HCT116 (cell line): ENCODE measurements around the gene ATP13A2. TPM values are rescaled to one million over a fixed set of nuclear protein-coding genes. Genes with fewer than 3 reads are reported as not detected.
"Not testable (repeated sequence)": the region's sequence is repeated elsewhere in the genome, so short reads cannot be mapped to it uniquely, and the experiment has no call there.

Source experiments
- ATAC-seq: fragments of 200-7000 bp; cut with Tn5 transposase; 2 replicates; pipeline ENCODE4 v1.9.1; 2020; ENCODE audit warnings: mild to moderate bottlenecking, moderate library complexity
- BruUV-seq: library from RNA; stranded (reverse); fragments of 400-500 nt; replicated peaks from 2 replicates; lab custom pipeline; 2021; lab: Mats Ljungman, UMichigan
- CTCF ChIA-PET: fragments of 300-600 bp; sonication (Branson Sonifier 250); formaldehyde crosslinking; loops from one replicate; lab custom pipeline; 2021; ENCODE audit warnings: antibody characterized with exemption; lab: Charles Lee
- POLR2A ChIA-PET: fragments of 300-600, 350-600 bp; sonication (Branson Sonifier 250); formaldehyde crosslinking; loops from one replicate; lab custom pipeline; 2021; ENCODE audit warnings: antibody characterized with exemption; lab: Charles Lee
- RAD21 ChIA-PET, 2 experiments: fragments of 300-600 bp; sonication (Branson Sonifier 250); formaldehyde crosslinking; loops; one replicate each; lab custom pipeline; 2023; ENCODE audit warnings: low total read pairs in 2 of 2; ENCODE audit not compliant: uncharacterized antibody in 2 of 2, unreplicated experiment in 2 of 2, low non-redundant PET in 1 of 2; lab: Charles Lee
- DNase-seq: peaks from one replicate; pipeline ENCODE4 v3.0.0-alpha.2; 2010; ENCODE audit warnings: low read depth, low spot score
- H2AFZ ChIP-seq: fragments of 200-600 bp; shearing (Covaris generic), sonication (generic); 2 replicates; pipeline ENCODE4 v1.6.1; 2017; ENCODE audit warnings: low read depth, mixed run types, mixed read lengths, antibody characterized with exemption, low read length; ENCODE audit not compliant: poor library complexity, severe bottlenecking
- H3K27ac ChIP-seq: 2 replicates; pipeline ENCODE4 v1.5.1; 2012; ENCODE audit warnings: low read depth, low read length
- H3K27me3 ChIP-seq: fragments of 200-600 bp; sonication (generic); 2 replicates; pipeline ENCODE4 v1.6.1; 2016; ENCODE audit warnings: mixed run types, low read length, mixed read lengths; ENCODE audit not compliant: insufficient read depth
- H3K36me3 ChIP-seq, 2 experiments: fragments of 200-500 bp in 1 of 2; fragments of 200-600 bp in 1 of 2; sonication (Bioruptor generic) in 1 of 2; sonication (generic) in 1 of 2; 2 replicates each; pipeline versions ENCODE4 v1.5.1 to v1.6.1; 2014 to 2016; ENCODE audit warnings: low read length in 2 of 2, inconsistent platforms in 1 of 2, mixed read lengths in 1 of 2, mixed run types in 1 of 2; ENCODE audit not compliant: insufficient read depth in 2 of 2, control insufficient read depth in 1 of 2
- H3K4me1 ChIP-seq, 2 experiments: fragments of 200-600 bp in 1 of 2; sonication (generic) in 1 of 2; 2 replicates each; pipeline versions ENCODE4 v1.5.1 to v1.6.1; 2012 to 2017; ENCODE audit warnings: low read length in 2 of 2, inconsistent platforms in 1 of 2, mild to moderate bottlenecking in 1 of 2, mixed read lengths in 1 of 2, mixed run types in 1 of 2, moderate library complexity in 1 of 2; ENCODE audit not compliant: insufficient read depth in 2 of 2, control insufficient read depth in 1 of 2
- H3K4me2 ChIP-seq: fragments of 200-600 bp; sonication (generic); 2 replicates; pipeline ENCODE4 v1.6.1; 2017; ENCODE audit warnings: mixed run types, low read length, mixed read lengths
- H3K4me3 ChIP-seq, 2 experiments: fragments of 200-600 bp in 1 of 2; sonication (generic) in 1 of 2; replicated peaks in 1 of 2; 2 replicates each; pipeline ENCODE4 v1.5.1; 2011 to 2016; ENCODE audit warnings: low read length in 2 of 2, control low read depth in 1 of 2, low read depth in 1 of 2, mild to moderate bottlenecking in 1 of 2, mixed read lengths in 1 of 2, mixed run types in 1 of 2
- H3K79me2 ChIP-seq: fragments of 200-600 bp; sonication (generic); 2 replicates; pipeline ENCODE4 v1.6.1; 2017; ENCODE audit warnings: mild to moderate bottlenecking, mixed run types, low read length, moderate library complexity, mixed read lengths; ENCODE audit not compliant: insufficient read depth
- H3K9ac ChIP-seq: fragments of 200-600 bp; sonication (generic); 2 replicates; pipeline ENCODE4 v1.6.1; 2016; ENCODE audit warnings: low read length, mixed read lengths
- H3K9me2 ChIP-seq: fragments of 200-600 bp; sonication (generic), shearing (Covaris generic); 2 replicates; pipeline ENCODE4 v1.6.1; 2017; ENCODE audit warnings: mixed run types, mild to moderate bottlenecking, moderate library complexity; ENCODE audit not compliant: insufficient read depth
- H3K9me3 ChIP-seq, 2 experiments: fragments of 200-500 bp in 1 of 2; fragments of 200-600 bp in 1 of 2; sonication (Bioruptor generic) in 1 of 2; sonication (generic) in 1 of 2; 2 replicates each; pipeline ENCODE4 v1.6.1; 2014 to 2017; ENCODE audit warnings: low read length in 2 of 2, mixed read lengths in 2 of 2, inconsistent platforms in 1 of 2, low read depth in 1 of 2, mild to moderate bottlenecking in 1 of 2, mixed run types in 1 of 2, moderate library complexity in 1 of 2; ENCODE audit not compliant: control insufficient read depth in 1 of 2, insufficient read depth in 1 of 2
- H4K20me1 ChIP-seq: fragments of 200-600 bp; sonication (generic), shearing (Covaris generic); 2 replicates; pipeline ENCODE4 v1.6.1; 2017; ENCODE audit warnings: mixed run types, mild to moderate bottlenecking, moderate library complexity; ENCODE audit not compliant: insufficient read depth
- CEBPB ChIP-seq: IDR thresholded peaks from 2 replicates; pipeline ENCODE4 v1.6.1; 2012; ENCODE audit warnings: low read depth
- CTCF ChIP-seq, 3 experiments: fragments of 200-600 bp in 1 of 3; sonication (generic) in 1 of 3; IDR thresholded peaks in 2 of 3; conservative IDR thresholded peaks in 1 of 3; 2 replicates each; pipeline ENCODE4 v1.5.1; 2012 to 2017; ENCODE audit warnings: low read depth in 2 of 3, low read length in 2 of 3, antibody characterized with exemption in 1 of 3, borderline replicate concordance in 1 of 3, control low read depth in 1 of 3, mild to moderate bottlenecking in 1 of 3, mixed read lengths in 1 of 3, mixed run types in 1 of 3, moderate library complexity in 1 of 3; ENCODE audit not compliant: insufficient read depth in 1 of 3
- MAX ChIP-seq: IDR thresholded peaks from 2 replicates; pipeline ENCODE4 v1.6.1; 2012
- POLR2AphosphoS5 ChIP-seq: IDR thresholded peaks from 2 replicates; pipeline ENCODE4 v1.6.1; 2011; ENCODE audit warnings: mild to moderate bottlenecking, low read depth, low read length, moderate library complexity
- RAD21 ChIP-seq: IDR thresholded peaks from 2 replicates; pipeline ENCODE4 v1.6.1; 2012; ENCODE audit warnings: low read depth, mild to moderate bottlenecking
- ZNF274 ChIP-seq: fragments of 200-500 bp; sonication (Bioruptor generic); IDR thresholded peaks from 2 replicates; pipeline ENCODE4 v1.6.1; 2014; ENCODE audit warnings: mild to moderate bottlenecking, low read depth, low read length, inconsistent platforms
- intact Hi-C: fragments of 100-400 bp; cut with micrococcal nuclease; formaldehyde crosslinking; loops from 2 replicates; pipeline ENCODE4 v1.10.0; 2022
- total RNA-seq: library from RNA; stranded (reverse); gene quantifications from one replicate; pipeline ENCODE4 v1.2.1, GENCODE V29; 2021; ENCODE audit not compliant: unreplicated experiment
- TF ChIP-seq, protein P1 (sequence below): IDR thresholded peaks from 2 replicates; pipeline ENCODE4 v1.6.1; 2012; ENCODE audit warnings: low read depth
- TF ChIP-seq, protein P2 (sequence below): IDR thresholded peaks from 2 replicates; pipeline ENCODE4 v1.6.1; 2012

The ATP13A2 gene
- total RNA-seq, 1 experiment from 2014 or later, result 60.5 TPM

DNA sequence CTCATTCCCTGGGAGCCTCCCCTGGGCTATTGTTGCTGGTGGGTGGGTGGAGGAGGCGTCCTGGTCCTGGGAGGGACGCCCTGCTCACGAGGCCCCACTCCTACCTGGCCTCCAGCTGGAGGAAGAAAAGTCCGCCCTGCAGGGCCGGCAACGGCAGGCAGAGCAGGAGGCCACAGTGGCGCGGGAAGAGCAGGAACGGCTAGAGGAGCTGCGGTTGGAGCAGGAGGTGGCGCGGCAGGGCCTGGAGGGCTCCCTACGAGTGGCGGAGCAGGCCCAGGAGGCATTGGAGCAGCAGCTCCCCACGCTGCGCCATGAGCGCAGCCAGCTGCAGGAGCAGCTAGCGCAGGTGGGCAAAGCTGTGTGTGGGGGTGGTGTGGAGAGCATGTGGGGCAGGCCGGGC is 65.1 kb downstream of the ATP13A2 start (continued):
- TF ChIP-seq, protein P1, sequence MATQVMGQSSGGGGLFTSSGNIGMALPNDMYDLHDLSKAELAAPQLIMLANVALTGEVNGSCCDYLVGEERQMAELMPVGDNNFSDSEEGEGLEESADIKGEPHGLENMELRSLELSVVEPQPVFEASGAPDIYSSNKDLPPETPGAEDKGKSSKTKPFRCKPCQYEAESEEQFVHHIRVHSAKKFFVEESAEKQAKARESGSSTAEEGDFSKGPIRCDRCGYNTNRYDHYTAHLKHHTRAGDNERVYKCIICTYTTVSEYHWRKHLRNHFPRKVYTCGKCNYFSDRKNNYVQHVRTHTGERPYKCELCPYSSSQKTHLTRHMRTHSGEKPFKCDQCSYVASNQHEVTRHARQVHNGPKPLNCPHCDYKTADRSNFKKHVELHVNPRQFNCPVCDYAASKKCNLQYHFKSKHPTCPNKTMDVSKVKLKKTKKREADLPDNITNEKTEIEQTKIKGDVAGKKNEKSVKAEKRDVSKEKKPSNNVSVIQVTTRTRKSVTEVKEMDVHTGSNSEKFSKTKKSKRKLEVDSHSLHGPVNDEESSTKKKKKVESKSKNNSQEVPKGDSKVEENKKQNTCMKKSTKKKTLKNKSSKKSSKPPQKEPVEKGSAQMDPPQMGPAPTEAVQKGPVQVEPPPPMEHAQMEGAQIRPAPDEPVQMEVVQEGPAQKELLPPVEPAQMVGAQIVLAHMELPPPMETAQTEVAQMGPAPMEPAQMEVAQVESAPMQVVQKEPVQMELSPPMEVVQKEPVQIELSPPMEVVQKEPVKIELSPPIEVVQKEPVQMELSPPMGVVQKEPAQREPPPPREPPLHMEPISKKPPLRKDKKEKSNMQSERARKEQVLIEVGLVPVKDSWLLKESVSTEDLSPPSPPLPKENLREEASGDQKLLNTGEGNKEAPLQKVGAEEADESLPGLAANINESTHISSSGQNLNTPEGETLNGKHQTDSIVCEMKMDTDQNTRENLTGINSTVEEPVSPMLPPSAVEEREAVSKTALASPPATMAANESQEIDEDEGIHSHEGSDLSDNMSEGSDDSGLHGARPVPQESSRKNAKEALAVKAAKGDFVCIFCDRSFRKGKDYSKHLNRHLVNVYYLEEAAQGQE, result no peak
- TF ChIP-seq POLR2AphosphoS5 (no peak), RAD21 (no peak), CTCF (IDR thresholded peaks at IDR 0.05 in 2 of 3, conservative IDR thresholded peaks at IDR 0.05 in 1 of 3; ENCODE audit: borderline replicate concordance in 1 of 3, insufficient read depth in 1 of 3, low read depth in 2 of 3, low read length in 2 of 3) (no peak), MAX (no peak), CEBPB (no peak), ZNF274 (no peak)
- TF ChIP-seq, protein P2, sequence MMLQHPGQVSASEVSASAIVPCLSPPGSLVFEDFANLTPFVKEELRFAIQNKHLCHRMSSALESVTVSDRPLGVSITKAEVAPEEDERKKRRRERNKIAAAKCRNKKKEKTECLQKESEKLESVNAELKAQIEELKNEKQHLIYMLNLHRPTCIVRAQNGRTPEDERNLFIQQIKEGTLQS, result no peak

GRCh38 chr1:16946185-16946584 is 65.5 kb downstream of the ATP13A2 start:
- H2AFZ ChIP-seq, intact Hi-C loops, ATAC-seq, RAD21 ChIA-PET, H3K79me2 ChIP-seq, H4K20me1 ChIP-seq, H3K4me2 ChIP-seq, H3K9me3 ChIP-seq, DNase-seq, H3K9ac ChIP-seq, POLR2A ChIA-PET, H3K27me3 ChIP-seq, H3K9me2 ChIP-seq, H3K4me3 ChIP-seq, H3K27ac ChIP-seq, BruUV-seq, H3K4me1 ChIP-seq, H3K36me3 ChIP-seq: not testable (repeated sequence)
- CTCF ChIA-PET, result interaction anchor here (2.5 kb wide), 1 partner anchor 324 kb away, joined by 34 read pairs; no protein-coding TSS in a partner anchor

- RAD21 ChIA-PET, H3K4me1 ChIP-seq, H3K27ac ChIP-seq, DNase-seq, BruUV-seq, ATAC-seq, CTCF ChIA-PET, H4K20me1 ChIP-seq, intact Hi-C loops, H3K4me3 ChIP-seq, H3K27me3 ChIP-seq, H3K9me2 ChIP-seq, H3K4me2 ChIP-seq, H3K36me3 ChIP-seq, H2AFZ ChIP-seq, H3K79me2 ChIP-seq, H3K9ac ChIP-seq, POLR2A ChIA-PET, H3K9me3 ChIP-seq: not testable (repeated sequence)
These were observed 66.2 kb downstream of the ATP13A2 start for GRCh38 chr1:16945512-16945911.
